C4-2B (cell line): ENCODE data around the gene RBM14.

ENCODE experiments used
- H3K27ac ChIP-seq: fragments of 450-650 bp; 2 replicates; pipeline ENCODE4 v1.5.1; 2017
- CTCF ChIP-seq: fragments of 450-650 bp; conservative IDR thresholded peaks from 2 replicates; pipeline ENCODE4 v1.5.1; 2017; ENCODE audit warnings: mild to moderate bottlenecking
- ZFX ChIP-seq: fragments of 450-650 bp; IDR thresholded peaks from 2 replicates; pipeline ENCODE4 v1.6.1; 2017

RBM14 gene

GRCh38 chr11:66616379-66617154 lies at the start of gene RBM14:
TSS of gene RBM14 (plus strand) at chr11:66616630. CDS start at chr11:66616721, 91 bp downstream.
- H3K27ac ChIP-seq = peak within 1 kb of the TSS; percentile 94
- TF ChIP-seq ZFX = peak; percentile 84
- no peak for TF ChIP-seq CTCF

GRCh38 chr11:66567787-66568123 lies 48.7 kb upstream of the RBM14 start:
- H3K27ac ChIP-seq = peak overlapping the region; percentile 76
- TF ChIP-seq ZFX (no peak), CTCF (no peak)

GRCh38 chr11:66568124-66568916 lies 48.1 kb upstream of the RBM14 start, which contains the start of gene CTSF:
TSS of gene CTSF (minus strand) at chr11:66568606. CDS start at chr11:66568486, 120 bp downstream.
- TF ChIP-seq ZFX = peak; percentile 90; the same call in 1 of the 2 replicates
- no peak for TF ChIP-seq CTCF
- peak within 1 kb of the TSS; percentile 76 for H3K27ac ChIP-seq

- no peak for TF ChIP-seq CTCF
- no peak for TF ChIP-seq ZFX
- peak overlapping the region; percentile 76 for H3K27ac ChIP-seq
Observed at GRCh38 chr11:66569076-66569475, 47.4 kb upstream of the RBM14 start.

GRCh38 chr11:66570079-66570849 lies 46.2 kb upstream of the RBM14 start:
- TF ChIP-seq ZFX = no peak
- no peak for TF ChIP-seq CTCF
- no peak overlapping the region for H3K27ac ChIP-seq

GRCh38 chr11:66570850-66571180 lies 45.6 kb upstream of the RBM14 start:
- H3K27ac ChIP-seq = no peak overlapping the region
- TF ChIP-seq ZFX = no peak
- TF ChIP-seq CTCF = no peak
